Activated CD8-positive, alpha-beta memory T cell treated with anti-CD3 and anti-CD28 coated beads, Interleukin-2, amount 50 U/mL, for 24 hours (primary cell): Measurements from ENCODE around the gene AMPH.
"Not testable (repeated sequence)": the region's sequence is repeated elsewhere in the genome, so short reads cannot be mapped to it uniquely, and the experiment has no call there.

Source experiments
- DNase-seq: peaks from one replicate; pipeline ENCODE4 v3.0.0-alpha.2; 2020; ENCODE audit errors: extremely low read depth

The AMPH gene

DNA sequence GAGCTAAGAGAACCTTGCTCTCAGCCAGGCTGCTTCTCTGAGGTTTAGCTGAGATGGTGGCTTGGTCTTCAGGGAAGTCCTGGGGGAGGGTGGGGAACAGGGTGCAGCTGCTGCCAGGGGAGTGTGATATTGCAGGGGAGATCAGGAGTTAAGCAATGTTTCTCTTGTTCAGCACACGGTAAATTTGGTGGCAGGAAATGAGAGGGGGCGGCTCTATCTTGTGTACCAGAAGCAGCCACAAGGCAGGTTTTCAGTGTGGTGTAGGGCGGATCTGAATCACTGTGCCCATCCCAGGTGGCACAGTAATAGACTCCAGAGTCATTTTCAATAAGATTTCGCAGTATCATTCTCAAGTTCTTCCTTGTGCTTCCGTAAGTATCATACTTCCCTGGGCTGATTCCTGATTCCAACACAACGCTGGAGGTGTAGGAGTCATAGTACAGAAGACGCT, 277.7 kb downstream of the AMPH start:
- DNase-seq = not testable (repeated sequence)

- DNase-seq = no peak
Observed at GRCh38 chr7:38351601-38352000, 279.6 kb downstream of the AMPH start.

GRCh38 chr7:38350777-38351176, 280.4 kb downstream of the AMPH start:
- not testable (repeated sequence) for DNase-seq

DNA sequence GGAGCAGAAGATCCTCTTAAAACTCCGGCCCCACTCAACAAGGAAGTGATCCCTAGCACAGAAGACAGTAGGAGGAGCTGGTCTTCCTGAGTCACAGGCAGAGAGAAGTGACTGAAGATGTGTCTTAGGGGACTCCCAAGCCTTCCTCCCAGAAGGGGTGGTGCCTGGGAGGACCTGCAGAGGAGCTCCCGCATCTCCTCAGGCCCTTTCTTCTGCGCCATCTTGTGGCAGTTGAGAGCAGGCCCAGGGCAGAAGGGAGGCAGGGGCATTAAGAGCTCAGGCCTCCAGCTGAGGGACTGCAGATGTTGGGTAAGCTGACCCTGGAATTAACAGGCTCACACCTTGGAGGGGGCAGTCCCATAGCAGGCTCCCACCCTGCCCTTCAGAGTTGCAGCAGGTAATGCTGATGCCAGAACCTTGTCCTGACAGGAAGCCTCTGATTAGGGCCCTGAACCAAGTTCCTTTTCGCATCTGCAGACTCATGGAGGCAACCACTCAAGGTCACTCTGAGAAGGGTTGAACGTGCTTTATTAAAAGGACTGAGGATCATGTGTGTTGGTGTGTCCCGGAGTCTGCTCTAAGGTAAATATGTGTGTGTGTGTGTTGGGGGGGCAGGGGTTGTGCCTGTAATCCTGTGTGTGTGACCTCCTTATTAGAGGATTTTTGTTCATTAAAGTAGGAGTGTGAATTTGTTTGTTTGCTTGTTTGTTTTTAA, 281.1 kb downstream of the AMPH start:
- DNase-seq = not testable (repeated sequence)

DNA sequence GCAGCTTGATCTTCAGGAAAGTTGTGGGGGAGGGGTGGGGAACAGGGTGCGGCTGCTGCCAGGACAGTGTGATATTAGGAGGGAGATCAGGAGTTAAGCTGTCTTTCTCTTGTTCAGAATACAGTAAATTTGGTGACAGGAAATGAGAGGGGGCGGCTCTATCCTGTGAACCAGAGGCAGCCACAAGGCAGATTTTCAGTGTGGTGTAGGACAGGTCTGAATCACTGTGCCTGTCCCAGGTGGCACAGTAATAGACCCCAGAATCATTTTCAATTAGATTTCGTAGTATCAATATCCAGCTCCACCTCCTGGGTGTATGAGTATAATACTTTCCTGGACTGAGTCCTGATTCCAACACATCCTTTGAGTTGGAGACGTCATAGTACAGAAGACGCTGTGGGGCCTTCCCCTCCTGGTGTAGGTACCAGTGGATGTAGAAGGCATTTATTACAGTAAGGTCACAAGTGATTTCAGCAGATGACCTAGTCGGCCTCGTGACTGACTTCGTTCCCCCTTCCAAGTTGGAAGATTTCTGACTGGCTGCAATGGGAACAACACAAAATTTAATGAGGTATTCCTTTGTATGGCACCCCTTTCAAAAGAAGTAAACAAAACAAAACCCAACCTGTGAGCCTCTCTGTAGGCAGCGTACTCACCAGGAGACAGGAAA, 281.9 kb downstream of the AMPH start:
- not testable (repeated sequence) for DNase-seq

DNA sequence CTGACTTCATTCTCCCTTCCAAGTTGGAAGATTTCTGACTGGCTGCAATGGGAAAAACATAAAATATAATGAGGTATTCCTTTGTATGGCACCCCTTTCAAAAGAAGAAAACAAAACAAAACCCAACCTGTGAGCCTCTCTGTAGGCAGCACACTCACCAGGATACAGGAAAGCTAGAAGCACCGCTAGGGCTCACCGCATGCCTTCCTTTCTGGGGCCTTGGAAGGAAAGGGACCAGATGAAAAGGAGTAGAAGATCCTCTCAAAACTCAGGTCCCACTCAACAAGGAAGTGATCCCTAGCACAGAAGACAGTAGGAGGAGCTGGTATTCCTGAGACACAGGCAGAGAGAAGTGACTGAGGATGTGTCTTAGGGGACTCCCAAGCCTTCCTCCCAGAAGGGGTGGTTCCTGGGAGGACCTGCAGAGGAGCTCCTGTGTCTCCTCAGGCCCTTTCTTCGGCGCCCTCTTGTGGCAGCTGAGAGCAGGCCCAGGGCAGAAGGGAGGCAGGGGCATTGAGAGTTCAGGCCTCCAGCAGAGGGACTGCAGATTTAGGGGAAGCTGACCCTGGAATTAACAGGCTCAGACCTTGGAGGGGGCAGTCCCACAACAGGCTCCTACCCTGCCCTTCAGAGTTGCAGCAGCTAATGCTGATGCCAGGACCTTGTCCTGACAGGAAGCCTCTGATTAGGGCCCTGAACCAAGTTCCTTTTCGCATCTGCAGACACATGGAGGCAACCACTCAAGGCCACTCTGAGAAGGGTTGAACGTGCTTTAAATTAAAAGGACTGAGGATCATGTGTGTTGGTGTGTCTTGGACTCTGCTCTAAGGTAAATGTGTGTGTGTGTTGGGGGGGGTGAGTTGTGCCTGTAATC, 285.6 kb downstream of the AMPH start:
- DNase-seq = not testable (repeated sequence)

DNA sequence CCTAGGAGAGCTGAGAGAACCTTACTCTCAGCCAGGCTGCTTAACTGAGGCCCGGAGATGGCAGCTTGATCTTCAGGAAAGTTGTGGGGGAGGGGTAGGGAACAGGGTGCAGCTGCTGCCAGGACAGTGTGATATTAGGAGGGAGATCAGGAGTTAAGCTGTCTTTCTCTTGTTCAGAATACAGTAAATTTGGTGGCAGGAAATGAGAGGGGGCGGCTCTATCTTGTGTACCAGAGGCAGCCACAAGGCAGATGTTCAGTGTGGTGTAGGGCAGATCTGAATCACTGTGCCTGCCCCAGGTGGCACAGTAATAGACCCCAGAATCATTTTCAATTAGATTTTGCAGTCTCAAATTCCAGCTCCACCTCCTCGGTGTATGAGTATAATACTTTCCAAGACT, 286.4 kb downstream of the AMPH start:
- DNase-seq = not testable (repeated sequence)

- not testable (repeated sequence) for DNase-seq
Observed at GRCh38 chr7:38342135-38342534, 289.0 kb downstream of the AMPH start.

DNA sequence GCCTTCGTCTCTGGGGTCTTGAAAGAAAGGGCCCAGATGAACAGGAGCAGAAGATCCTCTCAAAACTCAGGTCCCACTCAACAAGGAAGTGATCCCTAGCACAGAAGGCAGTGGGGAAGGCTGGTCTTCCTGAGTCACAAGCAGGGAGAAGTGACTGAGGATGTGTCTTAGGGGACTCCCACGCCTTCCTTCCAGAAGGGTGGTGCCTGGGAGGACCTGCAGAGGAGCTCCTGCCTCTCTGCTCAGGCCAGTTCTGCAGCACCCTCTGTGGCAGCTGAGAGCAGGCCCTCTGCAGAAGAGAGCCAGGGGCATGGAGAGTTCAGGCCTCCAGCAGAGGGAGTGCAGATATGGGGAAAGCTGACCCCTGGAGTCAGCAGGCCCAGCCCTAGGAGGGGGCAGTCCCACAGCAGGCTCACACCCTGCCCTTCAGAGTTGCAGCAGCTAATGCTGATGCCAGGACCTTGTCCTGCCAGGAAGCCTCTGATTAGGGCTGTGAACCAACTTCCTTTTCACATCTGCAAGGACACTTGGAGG, 289.9 kb downstream of the AMPH start:
- DNase-seq = not testable (repeated sequence)

DNA sequence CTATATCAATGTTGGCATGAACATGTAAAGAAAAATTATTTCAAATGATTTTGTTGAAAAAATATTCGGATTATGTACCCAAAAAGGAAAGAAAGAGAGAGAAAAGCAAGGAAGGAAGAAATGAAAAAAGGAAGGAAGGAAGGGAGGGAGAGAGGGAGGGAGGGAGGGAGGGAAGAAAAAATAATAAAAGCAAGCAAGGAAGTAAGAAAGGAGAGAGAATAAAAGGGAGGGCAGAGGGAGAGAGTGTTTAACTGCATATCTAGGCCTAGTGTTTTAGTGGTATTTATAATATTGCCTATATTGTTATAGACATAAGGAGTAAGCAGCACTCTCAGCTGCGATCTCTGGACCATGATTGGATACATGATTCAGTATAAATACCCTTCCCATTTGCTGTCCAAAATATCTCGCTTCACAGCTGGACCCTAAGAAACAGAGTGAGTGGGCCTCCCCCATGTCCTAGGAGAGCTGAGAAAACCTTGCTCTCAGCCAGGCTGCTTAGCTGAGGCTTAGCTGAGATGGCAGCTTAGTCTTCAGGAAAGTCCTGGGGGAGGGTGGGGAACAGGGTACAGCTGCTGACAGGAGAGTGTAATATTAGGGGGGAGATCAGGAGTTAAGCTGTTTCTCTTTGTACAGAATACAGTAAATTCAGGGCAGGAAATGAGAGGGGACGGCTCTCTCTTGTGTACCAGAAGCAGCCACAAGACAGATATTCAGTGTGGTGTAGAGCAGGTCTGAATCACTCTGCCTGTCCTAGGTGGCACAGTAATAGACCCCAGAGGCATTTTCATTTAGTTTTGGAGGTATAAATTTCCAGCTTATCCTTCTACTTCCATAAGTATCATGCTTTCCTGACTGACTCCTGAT, 291.0 kb downstream of the AMPH start:
- no peak for DNase-seq

GRCh38 chr7:38336148-38336515, 295.0 kb downstream of the AMPH start:
- not testable (repeated sequence) for DNase-seq

- peak; percentile 49 for DNase-seq
Observed at GRCh38 chr7:38335492-38336147, 295.6 kb downstream of the AMPH start.

DNA sequence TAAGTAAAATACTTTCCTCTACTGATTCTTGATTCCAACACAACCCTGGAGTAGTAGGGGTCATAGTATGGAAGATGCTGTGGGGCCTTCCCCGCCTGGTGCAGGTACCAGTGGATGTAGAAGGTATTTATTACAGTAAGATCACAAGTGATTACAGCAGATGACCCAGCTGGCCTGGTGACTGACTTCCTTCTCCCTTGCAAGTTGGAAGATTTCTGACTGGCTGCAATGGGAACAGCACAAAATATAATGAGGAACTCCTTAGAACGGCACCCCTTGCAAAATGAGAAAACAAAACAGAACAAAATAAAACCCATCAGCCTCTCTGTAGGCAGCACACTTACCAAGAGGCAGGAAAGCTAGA, 296.1 kb downstream of the AMPH start:
- DNase-seq = no peak

- no peak for DNase-seq
Observed at GRCh38 chr7:38334163-38334562, 297.0 kb downstream of the AMPH start.
